Hypothalamus (tissue), 51 donors: Measurements from ENCODE around the gene CD2.
A peak's percentile ranks its signal among the peaks of the same experiment; 100 is the strongest.

Experiments used
- DNase-seq, 51 donors: peaks; one replicate each; lab custom pipeline; 2025; lab: John Stamatoyannopoulos, UW

CD2 gene

GRCh38 chr1:116754198-116754977 lies at the start of gene CD2:
Gene CD2 (plus strand): TSS chr1:116754430. CDS start chr1:116754493, 63 bp downstream.
- no peak for DNase-seq

GRCh38 chr1:116706123-116706522 lies 48.1 kb upstream of the CD2 start:
- DNase-seq, result no peak

- DNase-seq, result no peak
Measured at GRCh38 chr1:116706841-116707240, 47.4 kb upstream of the CD2 start.

GRCh38 chr1:116708255-116708900 lies 45.9 kb upstream of the CD2 start:
- DNase-seq, result no peak

GRCh38 chr1:116709666-116710167 lies 44.5 kb upstream of the CD2 start:
- no peak for DNase-seq

GRCh38 chr1:116710420-116711262 lies 43.6 kb upstream of the CD2 start:
- DNase-seq, result peak in 13 of 51 donors; percentile 3 to 39 (median 6)

- DNase-seq, result no peak
Measured at GRCh38 chr1:116711263-116711840, 42.9 kb upstream of the CD2 start.

GRCh38 chr1:116712510-116712909 lies 41.7 kb upstream of the CD2 start:
- DNase-seq, result no peak

- no peak for DNase-seq
Measured at GRCh38 chr1:116713474-116713873, 40.8 kb upstream of the CD2 start.

- no peak for DNase-seq
Measured at GRCh38 chr1:116716391-116716790, 37.8 kb upstream of the CD2 start.

GRCh38 chr1:116717318-116717717 lies 36.9 kb upstream of the CD2 start:
- no peak for DNase-seq

GRCh38 chr1:116720364-116721038 lies 33.7 kb upstream of the CD2 start:
- DNase-seq, result no peak

- DNase-seq, result no peak
Measured at GRCh38 chr1:116721039-116721405, 33.2 kb upstream of the CD2 start.

- no peak for DNase-seq
Measured at GRCh38 chr1:116721451-116722007, 32.7 kb upstream of the CD2 start.

- no peak for DNase-seq
Measured at GRCh38 chr1:116722016-116722838, 32.0 kb upstream of the CD2 start.

GRCh38 chr1:116724765-116725375 lies 29.4 kb upstream of the CD2 start:
- peak in 18 of 51 donors; percentile 1 to 43 (median 15) for DNase-seq

GRCh38 chr1:116725798-116726197 lies 28.4 kb upstream of the CD2 start:
- DNase-seq, result no peak
